ENCODE data around the gene BATF. TPM values are rescaled to one million over a fixed set of nuclear protein-coding genes. Genes with fewer than 3 reads are reported as not detected.

The BATF gene
- total RNA-seq, 2 donors from 2014 or later: 1.4 to 6.2 TPM

DNA sequence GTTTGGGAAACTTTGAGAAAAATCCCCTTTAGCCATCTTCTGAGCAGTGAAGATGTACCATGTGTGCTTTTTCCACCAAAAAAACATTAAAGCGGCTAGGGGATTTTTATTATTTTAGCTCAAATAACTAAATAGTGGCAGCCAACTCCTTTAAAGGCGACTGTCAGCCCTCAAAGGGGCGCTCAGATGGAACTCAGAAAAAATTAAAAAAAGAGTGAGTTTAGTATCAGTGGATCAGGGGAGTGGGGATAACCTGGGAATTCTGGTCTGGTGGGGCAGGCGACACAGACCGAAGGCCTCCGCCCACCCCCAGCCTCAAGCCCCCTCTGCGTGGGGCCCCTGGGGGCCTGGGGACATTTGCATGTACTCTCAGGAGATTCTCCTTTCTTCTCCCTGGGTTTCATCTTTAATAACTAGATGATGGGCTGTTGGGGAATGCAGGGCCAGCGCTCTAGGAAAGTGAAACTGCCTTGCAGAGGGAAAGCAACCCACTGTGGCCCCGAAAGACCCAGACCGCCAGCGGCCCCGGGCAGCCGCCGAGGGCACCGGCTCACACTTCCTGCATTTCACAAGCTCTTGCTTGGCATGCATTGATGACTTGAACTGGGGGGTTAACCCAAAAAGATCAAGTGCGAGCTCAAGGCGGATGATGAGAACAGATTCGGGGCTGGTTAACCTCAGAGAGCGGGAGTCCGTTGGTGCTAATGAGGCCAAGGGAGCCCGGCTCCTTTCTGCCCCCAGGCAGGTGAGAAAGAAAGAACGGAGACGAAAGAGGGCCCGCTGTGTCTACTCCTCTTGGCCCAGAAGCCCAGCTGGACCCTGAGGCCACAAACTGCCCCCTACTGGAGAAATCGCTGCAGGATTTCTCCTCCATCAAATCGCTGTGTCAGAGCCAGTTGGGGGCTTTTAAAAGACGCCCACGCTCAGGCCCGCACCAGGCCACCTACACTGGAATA lies 7.3 kb upstream of the BATF start:
- Histone ChIP-seq H3K9me3 (peaks cover 0 to 17% of the 10 kb centered on the region in 2 donors), H3K4me1 (peaks cover 0 to 14% of the 10 kb centered on the region in 2 donors), H3K27me3 (no peaks in the 10 kb centered on the region), H3K27ac (peak overlapping the region in 1 of 2 donors; percentile 18), H3K4me3 (peak overlapping the region; percentile 4 to 50), H3K36me3 (no peaks in the 10 kb centered on the region)
- DNase-seq (ENCODE audit: low spot score): no peak
- TF ChIP-seq, protein P1, sequence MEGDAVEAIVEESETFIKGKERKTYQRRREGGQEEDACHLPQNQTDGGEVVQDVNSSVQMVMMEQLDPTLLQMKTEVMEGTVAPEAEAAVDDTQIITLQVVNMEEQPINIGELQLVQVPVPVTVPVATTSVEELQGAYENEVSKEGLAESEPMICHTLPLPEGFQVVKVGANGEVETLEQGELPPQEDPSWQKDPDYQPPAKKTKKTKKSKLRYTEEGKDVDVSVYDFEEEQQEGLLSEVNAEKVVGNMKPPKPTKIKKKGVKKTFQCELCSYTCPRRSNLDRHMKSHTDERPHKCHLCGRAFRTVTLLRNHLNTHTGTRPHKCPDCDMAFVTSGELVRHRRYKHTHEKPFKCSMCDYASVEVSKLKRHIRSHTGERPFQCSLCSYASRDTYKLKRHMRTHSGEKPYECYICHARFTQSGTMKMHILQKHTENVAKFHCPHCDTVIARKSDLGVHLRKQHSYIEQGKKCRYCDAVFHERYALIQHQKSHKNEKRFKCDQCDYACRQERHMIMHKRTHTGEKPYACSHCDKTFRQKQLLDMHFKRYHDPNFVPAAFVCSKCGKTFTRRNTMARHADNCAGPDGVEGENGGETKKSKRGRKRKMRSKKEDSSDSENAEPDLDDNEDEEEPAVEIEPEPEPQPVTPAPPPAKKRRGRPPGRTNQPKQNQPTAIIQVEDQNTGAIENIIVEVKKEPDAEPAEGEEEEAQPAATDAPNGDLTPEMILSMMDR (IDR thresholded peaks at IDR 0.05): peak in 1 of 2 donors; percentile 56

DNA sequence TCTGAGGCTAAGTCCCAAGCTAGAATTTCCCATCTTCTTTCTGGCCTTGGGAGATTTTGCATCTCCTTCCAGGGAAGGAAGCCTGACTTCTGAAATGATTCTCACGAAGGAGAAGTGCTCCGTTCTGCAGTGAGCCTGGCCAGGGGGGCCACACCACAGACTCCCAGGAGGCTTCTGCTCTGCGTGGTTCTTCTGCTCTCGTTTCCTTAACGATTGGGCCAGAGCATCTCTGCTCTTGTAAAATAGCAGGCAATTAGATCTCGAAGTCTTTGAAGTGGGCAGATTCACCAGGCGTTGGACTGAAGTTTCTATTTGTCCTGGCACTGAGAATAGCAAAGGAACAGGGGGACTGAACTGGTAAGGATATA lies 6.7 kb upstream of the BATF start:
- H3K9me3 ChIP-seq: peaks cover 0 to 13% of the 10 kb centered on the region in 2 donors
- TF ChIP-seq, protein P1 (IDR thresholded peaks at IDR 0.05): no peak
- peak overlapping the region in 1 of 2 donors; percentile 50 for H3K4me3 ChIP-seq
- no peak for DNase-seq (ENCODE audit: low spot score)
- H3K36me3 ChIP-seq: no peaks in the 10 kb centered on the region
- no peak overlapping the region for H3K27ac ChIP-seq
- H3K27me3 ChIP-seq: no peaks in the 10 kb centered on the region
- peaks cover 0 to 14% of the 10 kb centered on the region in 2 donors for H3K4me1 ChIP-seq

DNA sequence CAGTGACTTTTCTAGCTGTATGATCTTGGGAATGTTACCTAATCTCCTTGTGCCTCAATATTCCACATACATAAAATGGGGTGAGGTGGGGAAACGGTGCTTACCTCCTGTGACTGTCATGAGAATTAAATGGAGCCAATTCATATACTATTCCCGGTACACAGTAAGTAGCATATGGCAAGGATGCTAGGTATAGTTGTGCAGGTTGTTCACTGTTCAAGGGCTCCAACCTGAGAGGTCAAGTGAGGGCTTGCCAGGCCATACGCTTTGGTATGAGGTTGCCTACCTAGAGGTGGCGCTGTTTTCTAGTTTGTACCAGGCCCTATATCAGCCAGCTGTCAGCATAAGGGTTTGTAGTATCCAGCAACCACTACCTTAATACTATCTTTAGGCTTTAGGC lies 3.6 kb upstream of the BATF start:
- Histone ChIP-seq H3K4me3 (no peak overlapping the region), H3K4me1 (peaks cover 0 to 20% of the 10 kb centered on the region in 2 donors), H3K36me3 (no peaks in the 10 kb centered on the region), H3K27ac (no peak overlapping the region), H3K9me3 (no peaks in the 10 kb centered on the region), H3K27me3 (no peaks in the 10 kb centered on the region)
- TF ChIP-seq, protein P1 (IDR thresholded peaks at IDR 0.05): peak in 1 of 2 donors; percentile 39
- no peak for DNase-seq (ENCODE audit: low spot score)

DNA sequence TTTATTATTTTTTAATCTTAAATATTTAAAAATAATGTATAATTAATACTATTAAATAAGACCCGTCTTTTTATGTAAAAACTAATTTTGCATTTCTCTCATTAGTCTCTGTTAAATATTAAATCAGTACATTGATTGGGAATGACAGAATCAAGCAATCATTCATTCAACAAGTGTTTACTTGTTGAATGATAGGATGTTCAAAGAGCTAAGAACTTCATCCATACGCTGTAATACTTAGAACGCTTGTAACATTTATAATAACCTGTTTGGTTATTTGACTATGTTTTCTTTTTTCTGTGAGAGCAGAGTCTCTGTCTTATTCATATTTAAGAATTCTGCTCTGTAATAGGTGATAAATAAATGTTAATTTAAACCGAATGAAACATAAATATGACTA lies 2.9 kb upstream of the BATF start:
- no peak for DNase-seq (ENCODE audit: low spot score)
- H3K36me3 ChIP-seq: no peaks in the 10 kb centered on the region
- TF ChIP-seq, protein P1 (IDR thresholded peaks at IDR 0.05): no peak

DNA sequence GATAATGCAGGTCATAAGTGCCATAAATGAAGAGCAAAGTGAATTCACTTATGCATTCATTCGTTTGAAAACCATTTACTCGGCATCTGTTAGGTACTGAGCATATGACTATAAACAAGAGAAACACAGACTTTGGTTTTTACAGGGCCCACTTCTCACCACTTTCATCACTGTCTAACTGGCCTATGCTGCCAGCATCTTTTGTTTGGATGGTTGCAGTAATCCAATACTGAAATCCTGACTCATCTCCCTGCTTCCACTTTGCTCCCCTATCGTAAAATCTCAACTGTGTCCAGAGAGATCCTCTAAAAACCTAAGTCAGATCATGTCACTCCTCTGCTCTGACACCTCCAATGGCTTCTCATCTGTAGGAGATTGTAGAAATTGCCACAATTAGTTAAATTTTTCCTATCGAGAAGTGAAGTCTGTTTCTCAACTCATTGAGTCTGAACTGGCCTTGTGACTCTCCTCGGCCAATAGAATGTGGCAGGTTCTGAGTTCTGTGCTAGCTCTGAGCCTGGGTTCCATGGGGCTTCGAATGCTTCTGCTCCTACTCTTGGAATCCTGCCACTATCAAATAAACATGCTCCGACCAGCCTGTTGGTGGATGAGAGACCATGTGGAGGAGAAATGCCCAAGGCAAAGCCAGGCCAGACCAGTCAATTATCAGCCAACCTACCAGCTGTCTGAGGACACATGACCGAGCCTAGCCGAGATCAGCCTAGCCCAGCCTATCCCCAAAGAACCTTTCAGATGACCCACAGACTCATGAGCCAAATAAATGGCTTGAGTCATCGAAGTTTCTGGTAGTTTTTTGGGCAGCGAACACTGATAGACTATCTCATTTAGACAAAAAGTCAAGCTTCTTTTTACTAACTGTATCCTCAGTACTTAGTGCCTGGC lies 2.2 kb upstream of the BATF start:
- Histone ChIP-seq H3K36me3 (no peaks in the 10 kb centered on the region), H3K27me3 (no peaks in the 10 kb centered on the region), H3K9me3 (no peaks in the 10 kb centered on the region), H3K4me1 (peaks cover 0 to 23% of the 10 kb centered on the region in 2 donors), H3K4me3 (no peak overlapping the region), H3K27ac (no peak overlapping the region)
- TF ChIP-seq, protein P1 (IDR thresholded peaks at IDR 0.05): no peak
- no peak for DNase-seq (ENCODE audit: low spot score)

More for the DNA sequence above, 2.9 kb upstream of the BATF start:
- H3K4me3 ChIP-seq: no peak overlapping the region
- no peak overlapping the region for H3K27ac ChIP-seq
- peaks cover 0 to 27% of the 10 kb centered on the region in 2 donors for H3K4me1 ChIP-seq
- H3K9me3 ChIP-seq: no peaks in the 10 kb centered on the region
- H3K27me3 ChIP-seq: no peaks in the 10 kb centered on the region

All from right atrium auricular region (tissue), 2 donors.